GM21528 (cell line): Measurements from ENCODE around the gene OR5K4.
"Not testable (repeated sequence)": the region's sequence is repeated elsewhere in the genome, so short reads cannot be mapped to it uniquely, and the experiment has no call there.

ENCODE experiments used
- ATAC-seq: cut with Tn5 transposase; IDR thresholded peaks from one replicate; pipeline ENCODE4 v1.9.1; 2021; ENCODE audit warnings: mild to moderate bottlenecking, moderate library complexity; ENCODE audit not compliant: unreplicated experiment, low FRiP score

The OR5K4 gene

GRCh38 chr3:98367464-98368246 is 14.0 kb downstream of the OR5K4 start:
- ATAC-seq: no peak

- ATAC-seq: no peak
Observed at GRCh38 chr3:98371186-98371585, 17.5 kb downstream of the OR5K4 start.

GRCh38 chr3:98371853-98372252 is 18.2 kb downstream of the OR5K4 start:
- ATAC-seq: no peak

GRCh38 chr3:98372445-98372844 is 18.8 kb downstream of the OR5K4 start:
- no peak for ATAC-seq

GRCh38 chr3:98376631-98377030 is 23.0 kb downstream of the OR5K4 start:
- no peak for ATAC-seq

GRCh38 chr3:98388147-98388546 is 34.5 kb downstream of the OR5K4 start:
- ATAC-seq: no peak

GRCh38 chr3:98390366-98390765 is 36.7 kb downstream of the OR5K4 start, which contains the start of gene OR5K3:
OR5K3 (plus strand) TSS chr3:98390666; CDS start chr3:98390666, 0 bp downstream.
- no peak for ATAC-seq

- ATAC-seq: no peak
Observed at GRCh38 chr3:98395101-98395500, 41.4 kb downstream of the OR5K4 start.

GRCh38 chr3:98396482-98396881 is 42.8 kb downstream of the OR5K4 start:
- ATAC-seq: not testable (repeated sequence)

- ATAC-seq: no peak
Observed at GRCh38 chr3:98398513-98398912, 44.9 kb downstream of the OR5K4 start.

GRCh38 chr3:98402507-98402906 is 48.9 kb downstream of the OR5K4 start:
- no peak for ATAC-seq

- no peak for ATAC-seq
Observed at GRCh38 chr3:98404010-98404409, 50.4 kb downstream of the OR5K4 start.
